HEK293T (cell line): Measurements from ENCODE around the gene SERPINA4.

Source experiments
- CTCF ChIA-PET: fragments of 350-600 bp; formaldehyde crosslinking; extraction: SDS; loops from one replicate; lab custom pipeline; 2021; ENCODE audit warnings: antibody characterized with exemption, inconsistent platforms; lab: Yijun Ruan, JAX
- POLR2A ChIA-PET: fragments of 350-600 bp; formaldehyde crosslinking; extraction: SDS; loops from one replicate; lab custom pipeline; 2020; ENCODE audit warnings: antibody characterized with exemption, inconsistent platforms; lab: Yijun Ruan, JAX
- DNase-seq: peaks from one replicate; pipeline ENCODE4 v3.0.0; 2012; ENCODE audit warnings: mixed read lengths; ENCODE audit errors: extremely low spot score
- ARNT ChIP-seq: fragments of 450-650 bp; IDR thresholded peaks from 2 replicates; pipeline ENCODE4 v1.6.1; 2017; ENCODE audit warnings: mild to moderate bottlenecking
- BHLHE40 ChIP-seq: fragments of 450-650 bp; IDR thresholded peaks from 2 replicates; pipeline ENCODE4 v1.6.1; 2016; ENCODE audit warnings: mild to moderate bottlenecking, moderate library complexity, borderline replicate concordance
- CTBP1 ChIP-seq: fragments of 450-650 bp; IDR thresholded peaks from 2 replicates; pipeline ENCODE4 v1.6.1; 2016; ENCODE audit warnings: borderline replicate concordance
- ELF4 ChIP-seq: fragments of 450-650 bp; IDR thresholded peaks from 2 replicates; pipeline ENCODE4 v1.6.1; 2017; ENCODE audit warnings: antibody characterized with exemption
- FOXA1 ChIP-seq: fragments of 450-650 bp; IDR thresholded peaks from 2 replicates; pipeline ENCODE4 v1.6.1; 2016; ENCODE audit warnings: mild to moderate bottlenecking
- FOXK2 ChIP-seq: fragments of 450-650 bp; IDR thresholded peaks from 2 replicates; pipeline ENCODE4 v1.6.1; 2016; ENCODE audit warnings: mild to moderate bottlenecking
- FOXM1 ChIP-seq: fragments of 450-650 bp; IDR thresholded peaks from 2 replicates; pipeline ENCODE4 v1.6.1; 2017; ENCODE audit warnings: mild to moderate bottlenecking, borderline replicate concordance
- HDGF ChIP-seq: fragments of 450-650 bp; IDR thresholded peaks from 2 replicates; pipeline ENCODE4 v1.6.1; 2017; ENCODE audit warnings: antibody characterized with exemption, borderline replicate concordance
- L3MBTL2 ChIP-seq: fragments of 450-650 bp; conservative IDR thresholded peaks from 2 replicates; pipeline ENCODE4 v1.6.1; 2016; ENCODE audit warnings: mild to moderate bottlenecking
- LEF1 ChIP-seq: fragments of 450-650 bp; IDR thresholded peaks from 2 replicates; pipeline ENCODE4 v1.6.1; 2017; ENCODE audit warnings: mild to moderate bottlenecking, borderline replicate concordance
- NFRKB ChIP-seq: fragments of 450-650 bp; IDR thresholded peaks from 2 replicates; pipeline ENCODE4 v1.6.1; 2016; ENCODE audit warnings: mild to moderate bottlenecking, moderate library complexity
- PKNOX1 ChIP-seq: fragments of 450-650 bp; IDR thresholded peaks from 2 replicates; pipeline ENCODE4 v1.6.1; 2016
- SP1 ChIP-seq: fragments of 450-650 bp; IDR thresholded peaks from 2 replicates; pipeline ENCODE4 v1.6.1; 2017
- SUZ12 ChIP-seq: fragments of 450-650 bp; IDR thresholded peaks from 2 replicates; pipeline ENCODE4 v1.6.1; 2016; ENCODE audit warnings: mild to moderate bottlenecking
- TARDBP ChIP-seq: fragments of 450-650 bp; IDR thresholded peaks from 2 replicates; pipeline ENCODE4 v1.6.1; 2016
- ZNF384 ChIP-seq: fragments of 450-650 bp; IDR thresholded peaks from 2 replicates; pipeline ENCODE4 v1.6.1; 2016

Gene SERPINA4

GRCh38 chr14:94542111-94542810 is 19.0 kb upstream of the SERPINA4 start:
- POLR2A ChIA-PET: no interaction called here
- no peak for DNase-seq
- TF ChIP-seq PKNOX1 (no peak), FOXK2 (no peak), CTBP1 (no peak), BHLHE40 (no peak), ZNF384 (no peak), L3MBTL2 (no peak)
- CTCF ChIA-PET: no interaction called here

DNA sequence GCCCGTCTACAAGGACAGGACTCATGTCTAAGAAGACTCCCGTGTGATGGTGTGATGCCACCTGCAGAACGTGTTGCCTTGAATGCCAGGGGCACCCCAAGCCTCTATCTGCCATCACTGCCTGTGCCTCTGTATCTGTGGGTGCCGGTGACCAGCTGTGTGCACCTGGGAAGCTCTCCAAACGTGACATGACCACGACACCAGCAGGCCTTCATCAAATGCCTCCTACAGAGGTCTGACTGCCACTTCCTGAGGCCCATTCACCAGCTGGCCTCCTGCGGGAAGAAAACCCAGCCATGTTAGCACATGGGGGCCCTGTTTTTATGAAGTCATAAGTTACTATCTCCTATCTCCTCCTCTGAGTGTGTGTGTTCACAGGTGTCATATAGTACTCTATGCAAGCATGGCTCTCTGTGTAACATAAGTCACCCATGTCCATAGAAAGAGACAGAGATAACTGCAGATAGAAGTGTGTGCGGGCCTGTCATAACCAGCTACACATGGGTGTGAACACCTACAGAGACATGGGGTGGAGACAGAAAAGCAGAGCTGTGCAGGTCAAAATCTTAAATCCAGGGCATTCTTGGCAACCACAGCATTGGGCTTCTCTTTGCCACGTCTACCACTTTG is 18.3 kb upstream of the SERPINA4 start:
- no peak for DNase-seq
- ChIA-PET POLR2A (no interaction called here), CTCF (no interaction called here)
- TF ChIP-seq SUZ12: no peak
- no peak for TF ChIP-seq FOXA1

DNA sequence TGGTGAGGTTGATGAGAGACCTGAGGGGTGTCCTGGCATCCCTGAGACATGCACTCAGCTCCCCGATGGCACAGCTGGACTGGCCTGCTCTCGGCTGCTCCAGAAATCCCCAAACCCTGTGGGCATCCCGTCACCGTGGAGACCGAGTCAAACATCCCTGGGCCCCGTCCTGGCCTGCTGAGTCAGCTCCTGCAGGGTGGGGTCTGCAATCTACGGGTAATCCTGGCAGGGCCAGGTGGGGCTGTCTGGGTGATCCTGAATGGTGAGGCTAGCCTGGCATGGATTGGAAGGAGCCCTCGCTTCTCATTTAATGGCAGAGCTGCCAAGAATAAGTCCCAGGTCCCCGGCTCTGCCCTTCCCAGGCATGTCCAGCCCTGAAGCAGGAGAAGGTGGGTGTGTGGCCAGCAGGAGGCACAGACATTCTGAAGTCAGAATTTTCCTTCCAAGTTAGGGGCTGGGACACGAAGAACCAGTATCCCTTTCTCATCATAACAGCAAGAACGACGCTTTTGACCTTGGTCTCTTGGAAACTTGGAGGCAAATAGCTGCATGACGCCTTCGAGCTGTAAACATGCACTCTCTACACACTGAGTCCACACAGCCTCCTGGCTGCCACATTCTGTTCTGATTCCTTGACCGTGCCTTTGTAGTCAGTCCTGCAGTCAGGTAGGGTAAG is 17.7 kb upstream of the SERPINA4 start:
- no peak for TF ChIP-seq FOXA1
- TF ChIP-seq ELF4: no peak
- no peak for TF ChIP-seq PKNOX1
- TF ChIP-seq NFRKB: no peak
- no peak for TF ChIP-seq BHLHE40
- no peak for TF ChIP-seq SP1
- TF ChIP-seq HDGF: no peak
- no peak for TF ChIP-seq ARNT
- no peak for TF ChIP-seq FOXM1
- no peak for TF ChIP-seq CTBP1
- TF ChIP-seq LEF1: no peak
- no peak for TF ChIP-seq L3MBTL2
- no peak for TF ChIP-seq SUZ12
- no peak for TF ChIP-seq FOXK2
- DNase-seq: no peak
- CTCF ChIA-PET: interaction anchor here (0.6 kb wide), 1 partner anchor 890 kb away, joined by 3 read pairs; no protein-coding TSS in a partner anchor
- POLR2A ChIA-PET: no interaction called here

- CTCF ChIA-PET: no interaction called here
- DNase-seq: no peak
- POLR2A ChIA-PET: no interaction called here
- no peak for TF ChIP-seq PKNOX1
- no peak for TF ChIP-seq L3MBTL2
- no peak for TF ChIP-seq TARDBP
- no peak for TF ChIP-seq ARNT
- TF ChIP-seq SP1: no peak
- no peak for TF ChIP-seq NFRKB
- no peak for TF ChIP-seq FOXK2
- no peak for TF ChIP-seq FOXA1
- TF ChIP-seq HDGF: no peak
- no peak for TF ChIP-seq LEF1
- no peak for TF ChIP-seq BHLHE40
These were observed 16.5 kb upstream of the SERPINA4 start for GRCh38 chr14:94544726-94545125.

DNA sequence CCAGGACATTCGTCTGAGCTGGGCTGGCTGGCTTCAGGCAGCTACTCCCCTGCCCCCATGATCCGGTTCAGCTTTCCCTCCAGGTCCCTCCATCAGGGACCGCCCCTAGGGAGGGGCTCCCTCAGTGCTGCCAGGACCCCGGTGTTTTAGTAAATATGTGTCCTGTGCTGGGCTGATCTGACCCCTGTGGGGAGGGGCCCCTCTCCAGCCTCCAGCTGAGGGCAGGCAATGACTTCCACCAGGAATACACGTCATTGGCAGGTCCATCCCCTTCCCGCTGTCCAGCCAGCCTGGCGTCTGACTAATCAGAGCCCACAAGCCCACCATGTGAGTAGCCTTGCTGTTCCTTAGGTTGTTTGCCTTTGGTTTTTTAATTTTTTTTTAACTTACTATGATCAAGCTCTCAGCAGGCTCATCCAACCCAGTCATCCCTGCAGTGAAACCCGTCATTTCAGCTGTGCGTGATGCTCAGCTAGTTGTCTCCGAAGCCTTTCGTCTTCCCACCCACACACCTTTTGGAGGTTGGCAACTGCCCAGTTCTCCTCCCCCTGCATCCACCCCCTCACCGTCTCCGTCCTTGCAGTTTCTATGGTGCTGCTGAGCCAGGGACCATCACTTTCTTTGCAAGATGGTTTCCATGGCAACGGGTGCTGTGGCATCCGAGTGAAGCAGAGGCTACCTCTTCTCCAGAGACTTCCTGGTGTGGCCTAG is 16.0 kb upstream of the SERPINA4 start:
- no peak for DNase-seq
- CTCF ChIA-PET: no interaction called here
- POLR2A ChIA-PET: no interaction called here
- TF ChIP-seq ELF4 (no peak), L3MBTL2 (no peak), SUZ12 (no peak), HDGF (no peak), FOXM1 (no peak)

DNA sequence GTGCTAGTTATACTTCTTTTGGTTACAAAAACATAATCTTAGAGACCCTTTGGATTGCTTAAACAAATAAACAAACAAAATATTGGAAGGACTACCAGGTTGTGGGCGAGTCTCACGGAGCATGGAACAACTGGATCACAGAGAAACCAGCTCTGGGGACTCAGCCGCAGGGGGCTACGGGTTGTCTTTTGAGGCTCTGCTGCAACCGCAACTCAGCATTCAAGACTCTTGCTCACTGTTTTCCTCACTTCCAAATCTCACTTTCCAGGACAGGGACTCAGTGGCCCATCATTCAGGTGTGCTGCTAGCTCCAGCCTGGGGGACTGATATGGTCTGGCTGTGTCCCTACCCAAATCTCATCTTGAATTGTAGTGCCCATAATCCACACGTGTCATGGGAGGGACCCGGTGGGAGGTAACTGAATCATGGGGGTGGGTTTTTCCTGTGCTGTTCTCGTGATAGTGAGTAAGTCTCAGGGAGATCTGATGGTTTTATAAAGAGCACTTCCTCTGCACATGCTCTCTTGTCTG is 14.0 kb upstream of the SERPINA4 start:
- POLR2A ChIA-PET: no interaction called here
- CTCF ChIA-PET: interaction anchor here (0.7 kb wide), 1 partner anchor 91 kb away, joined by 3 read pairs; no protein-coding TSS in a partner anchor
- no peak for DNase-seq
- TF ChIP-seq ZNF384 (no peak), ELF4 (no peak), FOXA1 (no peak), ARNT (no peak), BHLHE40 (no peak), L3MBTL2 (no peak), SUZ12 (no peak), HDGF (no peak), FOXM1 (no peak), NFRKB (no peak), PKNOX1 (no peak), CTBP1 (no peak)
